ENCODE results near the gene PTTG1IP.

- TF ChIP-seq POLR2AphosphoS5 (IDR thresholded peaks at IDR 0.05; ENCODE audit: borderline replicate concordance, low read depth, low read length): no peak
- TF ChIP-seq EZH2 (IDR thresholded peaks at IDR 0.05): no peak
- no peak for TF ChIP-seq FOXP2 (optimal IDR thresholded peaks at IDR 0.05; ENCODE audit: control extremely low read depth, extremely low read length, insufficient read depth)
Observed at GRCh38 chr21:44921928-44922327, 48.4 kb upstream of the PTTG1IP start.
